Renal cortical epithelial cell (primary cell): Measurements from ENCODE around the gene MAPK1IP1L. TPM values are rescaled to one million over a fixed set of nuclear protein-coding genes. Genes with fewer than 3 reads are reported as not detected.

Source experiments
- total RNA-seq: library from RNA; depleted of rRNA; stranded (reverse); fragments of >200 nt; gene quantifications from 2 replicates; pipeline ENCODE4 v1.2.3, GENCODE V29; 2014

The MAPK1IP1L gene
- total RNA-seq, 1 donor from 2014 or later, result 39.3 TPM

Other genes with a start within 250 kb of the MAPK1IP1L start
- gene GCH1, start 148.8 kb upstream of the MAPK1IP1L start, total RNA-seq, result 3.1 and 32.6 TPM in 2 replicates
- 6.9 and 13.4 TPM in 2 replicates for gene WDHD1, start 24.5 kb upstream of the MAPK1IP1L start, total RNA-seq
- gene SOCS4, start 24.4 kb upstream of the MAPK1IP1L start, total RNA-seq, result 23.1 and 34.7 TPM in 2 replicates
- gene LGALS3, start 77.6 kb downstream of the MAPK1IP1L start, total RNA-seq, result 114 and 178 TPM in 2 replicates
- gene DLGAP5, start 139.9 kb downstream of the MAPK1IP1L start, total RNA-seq, result 0.94 and 29.0 TPM in 2 replicates
- gene FBXO34, start 219.8 kb downstream of the MAPK1IP1L start, total RNA-seq, result 29.0 and 40.2 TPM in 2 replicates